HCT116 (cell line): ENCODE results near the gene SOX1.

Source experiments
- CEBPB ChIP-seq: IDR thresholded peaks from 2 replicates; pipeline ENCODE4 v1.6.1; 2012; ENCODE audit warnings: low read depth
- CTCF ChIP-seq, 3 experiments: fragments of 200-600 bp in 1 of 3; sonication (generic) in 1 of 3; IDR thresholded peaks in 2 of 3; conservative IDR thresholded peaks in 1 of 3; 2 replicates each; pipeline ENCODE4 v1.5.1; 2012 to 2017; ENCODE audit warnings: low read depth in 2 of 3, low read length in 2 of 3, antibody characterized with exemption in 1 of 3, borderline replicate concordance in 1 of 3, control low read depth in 1 of 3, mild to moderate bottlenecking in 1 of 3, mixed read lengths in 1 of 3, mixed run types in 1 of 3, moderate library complexity in 1 of 3; ENCODE audit not compliant: insufficient read depth in 1 of 3
- MAX ChIP-seq: IDR thresholded peaks from 2 replicates; pipeline ENCODE4 v1.6.1; 2012
- YY1 ChIP-seq: IDR thresholded peaks from 2 replicates; pipeline ENCODE4 v1.6.1; 2011; ENCODE audit warnings: low read length, low read depth, moderate library complexity, mild to moderate bottlenecking; ENCODE audit not compliant: insufficient replicate concordance; ENCODE audit errors: extremely low read depth

- TF ChIP-seq CEBPB (no peak), MAX (no peak), CTCF (IDR thresholded peaks at IDR 0.05 in 2 of 3, conservative IDR thresholded peaks at IDR 0.05 in 1 of 3; ENCODE audit: borderline replicate concordance in 1 of 3, insufficient read depth in 1 of 3, low read depth in 2 of 3, low read length in 2 of 3) (no peak), YY1 (no peak)
Observed at GRCh38 chr13:112103260-112103838, 36.4 kb downstream of the SOX1 start.
